ENCODE data around the gene GRM4. TPM values are rescaled to one million over a fixed set of nuclear protein-coding genes. Genes with fewer than 3 reads are reported as not detected.

The GRM4 gene
- polyA plus RNA-seq, 1 of the 3 experiments (the other 2 are of a cell fraction): not detected

DNA sequence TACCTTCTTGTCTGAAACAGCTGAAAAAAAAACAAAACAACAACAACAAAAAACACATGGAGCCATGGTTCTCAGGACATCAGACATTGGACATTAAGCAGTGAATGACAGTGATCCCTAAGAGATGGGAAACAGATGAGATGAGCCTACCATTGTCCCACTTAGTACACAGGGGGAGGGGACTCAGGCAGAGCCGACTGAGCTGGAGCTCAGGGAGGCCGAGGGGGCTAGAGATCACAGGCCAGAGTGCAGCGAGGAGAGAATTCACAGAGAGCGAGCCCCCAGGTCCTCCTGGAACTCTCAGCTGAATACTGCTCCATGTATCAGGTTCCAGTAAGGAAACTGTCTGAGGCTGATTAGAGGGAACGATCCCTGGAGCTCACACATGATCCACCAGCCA is 134.6 kb downstream of the GRM4 start (continued):
- TF ChIP-seq MXI1 (IDR thresholded peaks at IDR 0.05; ENCODE audit: low read depth, low read length): no peak

DNA sequence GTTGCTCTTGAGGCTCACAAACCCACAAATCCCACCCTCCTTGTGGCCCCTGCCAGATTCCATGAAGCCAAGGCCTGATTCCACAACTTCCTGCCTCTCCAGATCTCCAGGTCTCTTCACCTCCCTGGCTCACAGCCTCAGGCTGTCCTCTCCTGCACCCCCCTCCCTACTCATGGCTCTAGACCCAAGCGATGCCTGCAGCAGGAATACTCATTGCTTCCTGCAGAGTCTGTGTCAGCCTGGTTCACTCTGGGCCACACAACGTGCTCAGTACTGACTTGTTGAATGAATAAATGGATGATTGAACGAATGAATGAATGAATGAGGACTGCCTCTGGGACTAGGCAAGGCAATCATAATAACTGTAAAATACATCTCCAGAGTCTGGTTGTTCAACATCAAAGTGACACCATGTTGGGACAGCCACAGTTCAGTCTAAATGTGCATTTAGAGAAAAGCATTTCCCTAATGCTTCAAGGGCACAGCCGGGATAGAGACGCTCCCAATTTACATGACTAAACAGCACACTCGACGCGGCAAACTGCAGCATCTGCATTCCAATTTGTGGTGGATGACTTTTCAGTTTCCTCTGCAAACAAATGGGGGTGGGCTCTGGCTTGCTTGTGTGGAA is 139.9 kb downstream of the GRM4 start:
- ChIA-PET POLR2A (no interaction called here), CTCF (interaction anchor here (1.2 kb wide), 1 partner anchor 22 kb away, joined by 4 read pairs; no protein-coding TSS in a partner anchor)
- H3K36me3 ChIP-seq (replicated peaks in 1 of 2; ENCODE audit: control insufficient read depth in 1 of 2, insufficient read depth in 2 of 2, low read length in 1 of 2): no peaks in the 10 kb centered on the region
- no peaks in the 10 kb centered on the region for H3K9me2 ChIP-seq
- WGBS (ENCODE audit: low lambda C conversion rate): 49% methylated on average over 8 of the region's 8 CpGs
- H3K27me3 ChIP-seq (ENCODE audit: insufficient read depth): peaks cover 11% of the 10 kb centered on the region
- no peaks in the 10 kb centered on the region for H3K9me3 ChIP-seq
- H3F3A ChIP-seq (replicated peaks; ENCODE audit: insufficient read depth): no peaks in the 10 kb centered on the region
- H3K4me3 ChIP-seq (ENCODE audit: low read depth in 2 of 2, low read length in 1 of 2): no peak overlapping the region
- H3K4me1 ChIP-seq (ENCODE audit: control insufficient read depth in 1 of 2, insufficient read depth in 2 of 2, low read depth in 1 of 2, low read length in 1 of 2): no peaks in the 10 kb centered on the region
- TF ChIP-seq, protein P1, sequence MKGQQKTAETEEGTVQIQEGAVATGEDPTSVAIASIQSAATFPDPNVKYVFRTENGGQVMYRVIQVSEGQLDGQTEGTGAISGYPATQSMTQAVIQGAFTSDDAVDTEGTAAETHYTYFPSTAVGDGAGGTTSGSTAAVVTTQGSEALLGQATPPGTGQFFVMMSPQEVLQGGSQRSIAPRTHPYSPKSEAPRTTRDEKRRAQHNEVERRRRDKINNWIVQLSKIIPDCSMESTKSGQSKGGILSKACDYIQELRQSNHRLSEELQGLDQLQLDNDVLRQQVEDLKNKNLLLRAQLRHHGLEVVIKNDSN (IDR thresholded peaks at IDR 0.05; ENCODE audit: borderline replicate concordance, low read depth): no peak
- TF ChIP-seq MXI1 (IDR thresholded peaks at IDR 0.05; ENCODE audit: low read depth, low read length) (no peak), JUND (IDR thresholded peaks at IDR 0.05) (no peak), TEAD4 (IDR thresholded peaks at IDR 0.05; ENCODE audit: borderline replicate concordance, insufficient read depth) (no peak), NFIC (IDR thresholded peaks at IDR 0.05; ENCODE audit: borderline replicate concordance) (no peak), RXRA (IDR thresholded peaks at IDR 0.05; ENCODE audit: borderline replicate concordance, low read depth) (no peak)
- TF ChIP-seq, protein P2, sequence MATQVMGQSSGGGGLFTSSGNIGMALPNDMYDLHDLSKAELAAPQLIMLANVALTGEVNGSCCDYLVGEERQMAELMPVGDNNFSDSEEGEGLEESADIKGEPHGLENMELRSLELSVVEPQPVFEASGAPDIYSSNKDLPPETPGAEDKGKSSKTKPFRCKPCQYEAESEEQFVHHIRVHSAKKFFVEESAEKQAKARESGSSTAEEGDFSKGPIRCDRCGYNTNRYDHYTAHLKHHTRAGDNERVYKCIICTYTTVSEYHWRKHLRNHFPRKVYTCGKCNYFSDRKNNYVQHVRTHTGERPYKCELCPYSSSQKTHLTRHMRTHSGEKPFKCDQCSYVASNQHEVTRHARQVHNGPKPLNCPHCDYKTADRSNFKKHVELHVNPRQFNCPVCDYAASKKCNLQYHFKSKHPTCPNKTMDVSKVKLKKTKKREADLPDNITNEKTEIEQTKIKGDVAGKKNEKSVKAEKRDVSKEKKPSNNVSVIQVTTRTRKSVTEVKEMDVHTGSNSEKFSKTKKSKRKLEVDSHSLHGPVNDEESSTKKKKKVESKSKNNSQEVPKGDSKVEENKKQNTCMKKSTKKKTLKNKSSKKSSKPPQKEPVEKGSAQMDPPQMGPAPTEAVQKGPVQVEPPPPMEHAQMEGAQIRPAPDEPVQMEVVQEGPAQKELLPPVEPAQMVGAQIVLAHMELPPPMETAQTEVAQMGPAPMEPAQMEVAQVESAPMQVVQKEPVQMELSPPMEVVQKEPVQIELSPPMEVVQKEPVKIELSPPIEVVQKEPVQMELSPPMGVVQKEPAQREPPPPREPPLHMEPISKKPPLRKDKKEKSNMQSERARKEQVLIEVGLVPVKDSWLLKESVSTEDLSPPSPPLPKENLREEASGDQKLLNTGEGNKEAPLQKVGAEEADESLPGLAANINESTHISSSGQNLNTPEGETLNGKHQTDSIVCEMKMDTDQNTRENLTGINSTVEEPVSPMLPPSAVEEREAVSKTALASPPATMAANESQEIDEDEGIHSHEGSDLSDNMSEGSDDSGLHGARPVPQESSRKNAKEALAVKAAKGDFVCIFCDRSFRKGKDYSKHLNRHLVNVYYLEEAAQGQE (IDR thresholded peaks at IDR 0.05; ENCODE audit: low read depth, low read length): no peak
- no peak overlapping the region for H2AFZ ChIP-seq (ENCODE audit: low read depth)
- no peaks in the 10 kb centered on the region for H3K79me2 ChIP-seq (ENCODE audit: insufficient read depth)
- no peak overlapping the region for H3K27ac ChIP-seq (ENCODE audit: low read depth in 2 of 2, low read length in 1 of 2)
- no peaks in the 10 kb centered on the region for H4K20me1 ChIP-seq (ENCODE audit: insufficient read depth)
- no peak overlapping the region for H3K9ac ChIP-seq
- no peak for DNase-seq
- H3K4me2 ChIP-seq: no peak overlapping the region

DNA sequence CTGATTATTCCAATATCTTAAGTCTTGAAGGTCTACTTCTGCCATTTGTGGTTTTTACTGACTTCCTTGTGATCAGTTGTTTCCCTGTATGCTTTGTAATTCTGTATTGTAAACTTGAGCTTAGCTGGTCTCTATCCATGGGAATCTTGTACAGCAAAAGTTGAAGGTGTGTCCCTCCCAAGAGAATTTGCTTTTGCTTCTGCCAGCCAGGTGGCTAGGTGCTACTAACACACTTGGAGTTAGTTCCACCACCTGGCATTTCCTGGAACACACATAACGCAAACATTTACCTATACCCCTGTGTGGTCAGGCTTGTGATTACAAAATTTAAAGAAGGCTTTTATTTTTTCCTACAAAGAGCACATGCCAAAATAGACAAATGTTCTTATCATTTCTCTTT is 141.2 kb downstream of the GRM4 start:
- no peak for DNase-seq
- H3K36me3 ChIP-seq (replicated peaks in 1 of 2; ENCODE audit: control insufficient read depth in 1 of 2, insufficient read depth in 2 of 2, low read length in 1 of 2): no peaks in the 10 kb centered on the region
- ChIA-PET POLR2A (no interaction called here), CTCF (interaction anchor here (1.2 kb wide), 1 partner anchor 23 kb away, joined by 4 read pairs; no protein-coding TSS in a partner anchor)
- H3K9me3 ChIP-seq: no peaks in the 10 kb centered on the region
- 71% methylated on average over 1 of the region's 1 CpG for WGBS (ENCODE audit: low lambda C conversion rate)
- no peaks in the 10 kb centered on the region for H3F3A ChIP-seq (replicated peaks; ENCODE audit: insufficient read depth)
- no peak overlapping the region for H3K27ac ChIP-seq (ENCODE audit: low read depth in 2 of 2, low read length in 1 of 2)
- H3K4me2 ChIP-seq: no peak overlapping the region
- no peaks in the 10 kb centered on the region for H4K20me1 ChIP-seq (ENCODE audit: insufficient read depth)
- no peaks in the 10 kb centered on the region for H3K4me1 ChIP-seq (ENCODE audit: control insufficient read depth in 1 of 2, insufficient read depth in 2 of 2, low read depth in 1 of 2, low read length in 1 of 2)
- H2AFZ ChIP-seq (ENCODE audit: low read depth): no peak overlapping the region
- H3K9ac ChIP-seq: no peak overlapping the region
- H3K79me2 ChIP-seq (ENCODE audit: insufficient read depth): no peaks in the 10 kb centered on the region
- no peak overlapping the region for H3K4me3 ChIP-seq (ENCODE audit: low read depth in 2 of 2, low read length in 1 of 2)
- H3K9me2 ChIP-seq: no peaks in the 10 kb centered on the region
- H3K27me3 ChIP-seq (ENCODE audit: insufficient read depth): no peaks in the 10 kb centered on the region
- no peak for TF ChIP-seq RXRA (IDR thresholded peaks at IDR 0.05; ENCODE audit: borderline replicate concordance, low read depth)
- TF ChIP-seq, protein P3, sequence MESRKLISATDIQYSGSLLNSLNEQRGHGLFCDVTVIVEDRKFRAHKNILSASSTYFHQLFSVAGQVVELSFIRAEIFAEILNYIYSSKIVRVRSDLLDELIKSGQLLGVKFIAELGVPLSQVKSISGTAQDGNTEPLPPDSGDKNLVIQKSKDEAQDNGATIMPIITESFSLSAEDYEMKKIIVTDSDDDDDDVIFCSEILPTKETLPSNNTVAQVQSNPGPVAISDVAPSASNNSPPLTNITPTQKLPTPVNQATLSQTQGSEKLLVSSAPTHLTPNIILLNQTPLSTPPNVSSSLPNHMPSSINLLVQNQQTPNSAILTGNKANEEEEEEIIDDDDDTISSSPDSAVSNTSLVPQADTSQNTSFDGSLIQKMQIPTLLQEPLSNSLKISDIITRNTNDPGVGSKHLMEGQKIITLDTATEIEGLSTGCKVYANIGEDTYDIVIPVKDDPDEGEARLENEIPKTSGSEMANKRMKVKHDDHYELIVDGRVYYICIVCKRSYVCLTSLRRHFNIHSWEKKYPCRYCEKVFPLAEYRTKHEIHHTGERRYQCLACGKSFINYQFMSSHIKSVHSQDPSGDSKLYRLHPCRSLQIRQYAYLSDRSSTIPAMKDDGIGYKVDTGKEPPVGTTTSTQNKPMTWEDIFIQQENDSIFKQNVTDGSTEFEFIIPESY (IDR thresholded peaks at IDR 0.05; ENCODE audit: borderline replicate concordance, low read depth): no peak
- TF ChIP-seq, protein P4, sequence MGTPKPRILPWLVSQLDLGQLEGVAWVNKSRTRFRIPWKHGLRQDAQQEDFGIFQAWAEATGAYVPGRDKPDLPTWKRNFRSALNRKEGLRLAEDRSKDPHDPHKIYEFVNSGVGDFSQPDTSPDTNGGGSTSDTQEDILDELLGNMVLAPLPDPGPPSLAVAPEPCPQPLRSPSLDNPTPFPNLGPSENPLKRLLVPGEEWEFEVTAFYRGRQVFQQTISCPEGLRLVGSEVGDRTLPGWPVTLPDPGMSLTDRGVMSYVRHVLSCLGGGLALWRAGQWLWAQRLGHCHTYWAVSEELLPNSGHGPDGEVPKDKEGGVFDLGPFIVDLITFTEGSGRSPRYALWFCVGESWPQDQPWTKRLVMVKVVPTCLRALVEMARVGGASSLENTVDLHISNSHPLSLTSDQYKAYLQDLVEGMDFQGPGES (IDR thresholded peaks at IDR 0.05; ENCODE audit: low read depth, low read length): no peak
- TF ChIP-seq, protein P5, sequence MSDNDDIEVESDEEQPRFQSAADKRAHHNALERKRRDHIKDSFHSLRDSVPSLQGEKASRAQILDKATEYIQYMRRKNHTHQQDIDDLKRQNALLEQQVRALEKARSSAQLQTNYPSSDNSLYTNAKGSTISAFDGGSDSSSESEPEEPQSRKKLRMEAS (IDR thresholded peaks at IDR 0.05; ENCODE audit: low read depth): no peak
- TF ChIP-seq EZH2phosphoT487 (IDR thresholded peaks at IDR 0.05; ENCODE audit: borderline replicate concordance, low read depth): no peak
- no peak for TF ChIP-seq TAF1 (IDR thresholded peaks at IDR 0.05; ENCODE audit: borderline replicate concordance, low read depth, low read length)
- no peak for TF ChIP-seq RAD21 (IDR thresholded peaks at IDR 0.05; ENCODE audit: low read length)
- TF ChIP-seq FOXJ3 (CRISPR knock-in tag; IDR thresholded peaks at IDR 0.05): no peak
- no peak for TF ChIP-seq NRF1 (IDR thresholded peaks at IDR 0.05; ENCODE audit: low read depth, low read length)
- no peak for TF ChIP-seq SMC3 (IDR thresholded peaks at IDR 0.05; ENCODE audit: low read depth, low read length)
- no peak for TF ChIP-seq JUND (IDR thresholded peaks at IDR 0.05)

Data from SK-N-SH (cell line).